A172 (cell line): ENCODE measurements around the gene TENM4. TPM values are rescaled to one million over a fixed set of nuclear protein-coding genes. Genes with fewer than 3 reads are reported as not detected.

ENCODE experiments used
- DNase-seq: peaks from one replicate; pipeline ENCODE4 v3.0.0-alpha.2; 2015; ENCODE audit warnings: low spot score
- total RNA-seq: library from RNA; depleted of rRNA; stranded (reverse); fragments of >200 nt; shearing (Covaris generic); gene quantifications from 2 replicates; pipeline ENCODE4 v1.2.3, GENCODE V29; 2014

The TENM4 gene
- total RNA-seq, 1 experiment from 2014 or later: 0.91 TPM

DNA sequence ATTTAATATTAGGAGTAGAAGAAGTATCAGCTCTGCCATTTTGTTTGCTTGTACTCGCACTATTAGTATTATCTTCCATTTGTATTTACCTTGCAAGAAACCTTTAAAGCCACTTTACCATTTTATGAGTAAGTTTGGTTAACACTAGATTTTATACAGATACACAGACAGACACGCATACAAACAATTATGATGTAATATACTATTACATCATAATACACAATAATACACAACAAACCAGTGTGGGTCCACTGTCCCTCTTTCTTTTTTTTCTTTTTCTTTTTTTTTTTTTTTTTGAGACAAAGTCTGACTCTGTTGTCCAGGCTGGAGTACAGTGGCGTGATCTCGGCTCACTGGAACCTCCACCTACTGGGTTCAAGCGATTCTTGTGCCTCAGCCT is 695.9 kb downstream of the TENM4 start:
- DNase-seq: no peak

DNA sequence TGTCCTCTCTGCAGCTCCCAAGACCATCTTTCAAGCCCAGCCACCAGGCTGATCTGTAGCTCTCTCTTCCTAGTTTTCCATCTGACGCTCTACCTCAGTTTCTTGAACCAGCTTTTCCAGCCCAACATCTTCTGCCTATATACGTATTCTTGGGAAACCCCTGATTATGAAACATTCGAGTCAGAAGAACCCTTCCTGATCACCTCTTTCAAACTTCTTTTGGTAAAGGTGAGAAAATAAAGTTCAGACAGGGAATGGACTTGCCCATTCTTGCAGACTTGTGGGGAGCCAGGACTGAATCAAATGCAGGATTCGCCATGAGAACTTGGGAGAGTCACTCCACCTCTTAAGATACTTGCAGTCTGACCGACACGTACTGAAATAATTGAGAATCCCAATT is 696.6 kb downstream of the TENM4 start:
- DNase-seq: no peak

GRCh38 chr11:78742430-78742829 is 698.4 kb downstream of the TENM4 start:
- DNase-seq: no peak

GRCh38 chr11:78741741-78742140 is 699.1 kb downstream of the TENM4 start:
- DNase-seq: no peak

DNA sequence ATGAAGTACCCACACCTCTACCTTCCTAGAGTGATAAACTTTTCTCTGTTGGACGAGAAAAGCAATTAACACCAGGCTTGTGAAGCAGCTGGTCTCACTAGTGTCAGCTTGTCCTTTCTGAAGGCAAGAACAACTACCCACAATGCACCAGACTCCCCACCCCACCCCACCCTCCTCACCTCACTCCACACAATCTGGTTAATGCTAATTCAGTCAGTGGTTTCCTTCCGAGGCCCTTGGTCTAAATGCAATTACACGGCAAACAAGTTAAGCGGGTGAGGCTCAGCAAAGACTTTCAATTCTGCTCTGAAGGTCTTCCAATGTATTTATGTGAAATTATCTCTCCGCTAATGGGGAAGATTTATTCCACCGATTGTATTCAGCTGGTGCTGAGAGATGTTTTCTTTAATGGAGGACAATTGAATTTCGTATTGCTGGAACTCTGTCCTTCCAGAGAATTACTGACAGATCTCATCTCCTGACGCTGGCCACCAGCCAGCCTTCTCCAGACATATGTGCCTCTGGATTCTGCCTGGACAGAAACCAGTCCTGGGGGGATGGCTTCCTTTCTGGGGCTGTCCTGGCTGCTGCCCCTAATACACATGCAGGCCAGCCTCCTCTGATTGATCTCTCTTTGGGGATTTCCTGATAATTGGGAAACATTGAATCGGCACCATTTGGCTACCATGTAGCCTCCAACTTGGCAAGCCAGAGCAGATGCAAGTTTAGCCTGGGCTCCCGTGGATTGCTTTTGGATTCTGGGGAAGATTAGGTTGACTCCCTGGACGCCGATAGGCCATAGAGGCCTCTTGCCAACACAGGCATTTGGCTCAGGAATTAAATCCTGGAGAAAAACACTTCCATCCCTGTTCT is 700.4 kb downstream of the TENM4 start:
- no peak for DNase-seq

DNA sequence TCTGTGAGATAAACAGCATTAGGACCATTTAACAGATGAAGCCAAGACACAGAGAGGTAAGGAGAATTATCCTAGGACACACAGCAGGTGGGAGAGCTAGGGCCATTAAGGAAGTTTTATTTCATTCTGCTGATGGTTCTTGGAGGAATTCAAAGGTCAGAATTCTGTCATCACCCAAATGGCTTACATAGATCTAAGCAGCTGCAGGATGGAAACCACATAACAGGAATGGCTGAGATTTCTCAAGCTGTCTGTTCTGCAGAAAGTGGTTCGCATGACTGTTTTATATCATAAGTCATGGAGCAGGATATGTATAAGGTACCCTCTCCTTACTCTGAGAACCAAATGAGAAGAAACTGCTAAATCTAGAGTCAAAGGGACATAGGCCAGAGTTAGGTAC is 702.9 kb downstream of the TENM4 start:
- no peak for DNase-seq

DNA sequence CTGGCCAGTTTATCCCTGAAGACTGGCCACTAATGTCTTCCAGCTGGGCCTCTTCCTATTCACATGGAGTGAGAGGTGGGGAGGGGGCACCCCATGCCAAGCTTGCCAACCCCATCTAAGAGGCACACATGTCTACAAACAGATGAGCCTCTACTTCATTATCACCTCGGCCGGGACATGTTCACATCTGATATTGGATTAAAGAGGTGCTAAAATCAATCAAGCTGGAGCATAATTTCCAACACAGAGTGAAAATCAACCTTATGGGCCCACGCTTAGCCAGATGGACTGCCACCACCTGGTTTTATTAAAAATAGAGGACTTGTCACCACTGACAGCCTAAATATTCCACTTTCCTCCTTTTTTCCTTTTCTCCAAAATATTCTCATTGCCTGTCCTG is 703.5 kb downstream of the TENM4 start:
- no peak for DNase-seq

DNA sequence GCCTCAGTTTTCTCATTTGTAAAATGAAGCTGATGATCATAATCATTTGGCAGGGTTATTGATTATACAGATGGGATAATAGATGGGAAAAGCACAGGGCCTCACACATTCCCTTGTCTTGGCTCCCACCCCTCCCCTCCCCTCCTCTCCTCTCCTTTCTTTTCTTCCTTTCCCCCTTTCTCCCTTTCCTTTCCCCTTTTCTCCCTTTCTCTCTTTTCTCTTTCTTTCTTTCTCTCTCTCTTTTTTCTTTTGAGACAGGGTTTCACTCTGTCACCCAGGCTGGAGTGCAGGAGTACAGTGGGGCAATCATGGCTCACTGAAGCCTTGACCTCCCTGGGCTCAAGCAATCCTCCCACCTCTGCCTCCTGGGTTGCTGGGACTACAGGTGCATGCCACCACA is 705.1 kb downstream of the TENM4 start:
- no peak for DNase-seq

DNA sequence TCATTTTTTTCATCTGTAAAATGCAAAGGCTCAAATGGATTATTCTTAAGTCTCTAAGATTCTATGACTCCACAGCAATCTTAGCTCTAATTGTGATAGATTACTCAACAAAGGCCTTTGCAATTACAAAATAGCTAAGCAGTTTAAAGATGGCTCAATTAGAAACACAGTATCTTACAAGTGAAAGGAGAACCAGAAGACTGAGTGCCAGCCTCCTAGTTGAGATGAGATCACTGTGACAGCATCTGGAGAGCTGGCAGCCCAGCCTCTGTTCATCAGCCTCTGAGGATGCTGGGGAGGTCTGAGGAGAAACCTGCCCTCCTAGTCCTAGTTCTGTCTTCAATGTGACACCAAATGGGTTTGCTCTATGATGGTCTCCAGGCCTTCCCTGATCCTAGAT is 707.8 kb downstream of the TENM4 start:
- no peak for DNase-seq

DNA sequence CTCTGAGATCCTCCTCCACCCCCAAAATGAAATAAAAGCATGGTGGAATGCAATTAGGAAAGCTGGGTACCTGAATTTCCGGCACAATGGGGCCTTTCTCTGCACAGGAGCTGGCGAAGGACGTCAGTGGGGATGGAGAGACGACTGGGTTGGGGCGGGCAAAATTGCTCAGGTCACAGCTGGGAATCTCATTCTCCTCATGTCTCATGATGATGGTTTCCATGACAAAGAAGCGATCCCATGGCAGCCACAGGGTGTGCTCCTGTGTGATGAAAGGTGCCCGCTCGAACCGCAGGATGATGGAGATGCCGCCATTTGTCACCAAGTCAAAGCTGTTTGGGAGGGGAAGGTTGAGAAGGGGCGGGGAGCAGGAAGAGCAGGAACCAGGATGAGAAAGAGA is 708.6 kb downstream of the TENM4 start:
- DNase-seq: no peak

GRCh38 chr11:78731027-78731426 is 709.8 kb downstream of the TENM4 start:
- DNase-seq: no peak

DNA sequence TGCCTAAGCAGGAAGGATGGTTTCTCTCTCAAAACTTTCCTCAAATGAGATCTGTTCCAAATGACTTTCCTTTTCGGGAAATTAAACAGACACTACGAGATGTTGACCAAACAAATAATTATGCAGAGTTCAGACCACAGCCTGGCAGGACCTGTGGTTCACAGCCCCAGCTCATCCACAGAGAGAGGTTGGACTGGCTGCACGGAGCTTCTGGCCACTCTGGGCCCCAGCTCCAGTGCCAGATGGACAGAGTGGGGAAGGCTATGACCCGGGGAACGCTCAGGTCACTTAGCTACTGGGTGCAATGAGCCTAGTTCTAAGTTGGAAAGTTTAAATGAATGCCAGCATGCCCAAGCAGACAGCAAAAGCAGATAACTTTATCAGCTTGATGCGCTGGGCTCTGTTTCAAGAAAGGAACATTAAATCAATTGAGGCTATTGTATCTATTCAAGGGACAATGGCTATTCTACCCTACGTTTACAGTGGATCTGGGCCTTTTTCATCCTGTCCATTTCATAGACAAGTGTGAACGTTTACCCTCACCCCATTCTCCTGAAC is 710.5 kb downstream of the TENM4 start:
- no peak for DNase-seq

DNA sequence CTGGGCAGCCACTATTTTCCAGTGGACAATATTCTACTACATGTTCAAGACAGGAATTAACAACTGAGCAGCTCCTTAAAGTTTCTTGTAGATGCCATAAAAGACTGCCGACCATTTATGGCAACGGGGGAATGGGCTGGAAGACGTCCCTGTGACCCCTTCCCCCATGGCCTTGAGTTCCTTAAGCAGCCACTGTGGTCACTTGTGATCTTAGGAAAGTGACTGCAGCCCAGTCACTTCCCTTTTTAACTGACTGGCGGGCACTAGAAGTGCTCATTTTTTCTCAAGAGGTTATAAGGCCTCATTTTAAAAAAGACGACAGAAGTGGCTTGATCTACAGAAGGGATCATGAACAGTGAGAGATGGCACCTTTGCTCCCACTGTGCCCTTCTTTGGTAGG is 713.0 kb downstream of the TENM4 start:
- no peak for DNase-seq

- DNase-seq: no peak
These were observed 715.6 kb downstream of the TENM4 start for GRCh38 chr11:78725200-78725599.

- DNase-seq: peak; percentile 34
These were observed 718.0 kb downstream of the TENM4 start for GRCh38 chr11:78722786-78723185.

DNA sequence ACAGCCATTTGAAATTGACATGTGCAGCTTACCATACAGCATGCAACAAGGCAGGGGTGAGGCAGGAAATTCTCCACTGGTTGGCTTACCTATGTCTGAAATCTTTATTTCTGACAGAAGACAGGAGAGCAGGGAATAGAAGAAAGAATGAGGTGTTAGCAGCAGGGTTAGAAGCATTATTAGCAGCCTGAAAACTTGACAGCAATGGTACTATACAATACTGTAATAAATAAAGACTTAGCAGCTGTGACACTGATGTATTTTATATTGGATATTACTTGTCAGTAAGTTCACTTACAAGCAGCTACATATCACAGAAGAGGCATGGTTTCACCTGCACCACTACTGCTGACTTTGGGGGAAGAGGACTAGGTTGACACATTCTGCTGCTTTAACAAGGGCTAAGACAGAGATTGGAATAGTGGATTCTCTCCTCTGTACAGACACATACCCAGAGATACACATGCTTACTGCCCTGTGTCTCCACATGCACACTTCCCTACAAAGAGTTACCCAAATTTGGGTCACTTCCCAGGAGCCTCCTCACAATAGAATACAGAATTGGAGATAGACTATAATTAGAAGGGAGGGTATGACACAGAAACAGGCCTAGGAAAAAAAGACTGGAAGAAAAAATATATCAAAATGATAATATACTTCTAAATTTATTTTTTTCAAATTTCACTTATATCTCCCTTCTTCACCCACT is 720.4 kb downstream of the TENM4 start:
- DNase-seq: no peak

- DNase-seq: no peak
These were observed 723.8 kb downstream of the TENM4 start for GRCh38 chr11:78717041-78717440.

GRCh38 chr11:78715639-78716311 is 725.1 kb downstream of the TENM4 start:
- peak; percentile 87 for DNase-seq

DNA sequence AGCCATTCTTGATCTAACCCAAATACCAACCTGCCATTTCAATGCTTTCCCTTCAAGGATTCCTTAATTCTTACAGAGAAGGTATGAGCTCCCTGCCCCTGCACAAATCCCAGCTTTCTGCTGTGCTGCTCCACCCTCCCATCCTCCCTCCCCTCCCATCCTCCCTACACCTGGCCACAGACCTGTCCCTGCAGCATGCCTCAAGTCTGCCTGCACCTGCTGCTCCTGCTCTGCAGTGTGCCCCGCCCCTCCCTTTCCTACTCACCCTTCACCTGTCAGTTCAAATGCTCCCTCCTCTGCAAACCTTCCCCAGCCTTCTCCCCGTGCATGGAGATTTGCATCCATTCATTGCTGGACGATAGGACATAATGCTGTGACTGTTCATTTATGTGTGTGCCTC is 726.3 kb downstream of the TENM4 start:
- no peak for DNase-seq

- DNase-seq: no peak
These were observed 729.1 kb downstream of the TENM4 start for GRCh38 chr11:78711735-78712134.

GRCh38 chr11:78710417-78710816 is 730.4 kb downstream of the TENM4 start:
- no peak for DNase-seq

DNA sequence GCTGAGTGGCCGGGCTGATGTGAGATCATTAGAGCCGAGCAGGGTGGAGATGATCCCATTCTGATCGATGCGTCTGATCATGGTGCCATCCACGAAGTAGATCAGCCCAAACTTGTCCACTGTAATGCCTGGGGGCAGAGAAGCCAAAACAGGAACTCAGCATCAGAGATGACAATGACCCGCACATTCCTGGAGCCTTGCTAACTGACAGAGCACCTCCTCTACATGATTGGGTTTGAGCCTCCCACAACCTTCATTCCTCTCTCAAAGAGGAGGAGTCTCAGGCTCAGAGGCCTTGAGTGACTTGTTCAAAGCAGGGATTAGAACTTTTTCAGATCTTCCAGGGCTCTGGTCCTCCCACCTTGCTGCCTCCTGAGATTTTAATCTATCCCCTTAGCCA is 732.4 kb downstream of the TENM4 start:
- peak; percentile 12 for DNase-seq
